GM12891 (cell line): ENCODE data around the gene MAIP1.

ENCODE experiments used
- PAX5 ChIP-seq: IDR thresholded peaks from 2 replicates; pipeline ENCODE4 v1.6.1; 2011; ENCODE audit warnings: low read length, moderate library complexity, mild to moderate bottlenecking; ENCODE audit not compliant: insufficient read depth, severe bottlenecking
- POLR2A ChIP-seq: IDR thresholded peaks from 2 replicates; pipeline ENCODE4 v1.6.1; 2011; ENCODE audit warnings: low read depth, low read length, control low read depth
- POLR2AphosphoS5 ChIP-seq: IDR thresholded peaks from 2 replicates; pipeline ENCODE4 v1.6.1; 2011; ENCODE audit warnings: low read depth, low read length, control low read depth
- POU2F2 ChIP-seq: IDR thresholded peaks from 2 replicates; pipeline ENCODE4 v1.6.1; 2011; ENCODE audit warnings: low read depth, mild to moderate bottlenecking, control low read depth, low read length, moderate library complexity
- SPI1 ChIP-seq: IDR thresholded peaks from 2 replicates; pipeline ENCODE4 v1.6.1; 2011; ENCODE audit warnings: low read depth, low read length, control low read depth
- TAF1 ChIP-seq: IDR thresholded peaks from 2 replicates; pipeline ENCODE4 v1.6.1; 2011; ENCODE audit warnings: low read depth, low read length, control low read depth

- TF ChIP-seq TAF1, result no peak
- TF ChIP-seq POLR2A, result no peak
- TF ChIP-seq POLR2AphosphoS5, result no peak
- no peak for TF ChIP-seq POU2F2
- no peak for TF ChIP-seq SPI1
- no peak for TF ChIP-seq PAX5
Measured at GRCh38 chr2:199975273-199975895, 20.0 kb downstream of the MAIP1 start.
